GM12892 (cell line): ENCODE results near the gene GOLGA6A.
"Not testable (repeated sequence)": the region's sequence is repeated elsewhere in the genome, so short reads cannot be mapped to it uniquely, and the experiment has no call there.

Experiments used
- DNase-seq: peaks from one replicate; pipeline ENCODE4 v3.0.0; 2011; ENCODE audit not compliant: insufficient read length
- FAIRE-seq: peaks from 2 replicates; lab custom pipeline; 2011; peaks lifted over from hg19 to GRCh38; lab: Jason Lieb, UNC
- POLR2A ChIP-seq: IDR thresholded peaks from 2 replicates; pipeline ENCODE4 v1.6.1; 2011; ENCODE audit warnings: low read depth, low read length, control low read depth
- POLR2AphosphoS5 ChIP-seq: IDR thresholded peaks from 2 replicates; pipeline ENCODE4 v1.6.1; 2011; ENCODE audit warnings: low read depth, low read length, control low read depth
- TAF1 ChIP-seq: IDR thresholded peaks from 2 replicates; pipeline ENCODE4 v1.6.1; 2011; ENCODE audit warnings: low read depth, mild to moderate bottlenecking, control low read depth, low read length, borderline replicate concordance

Gene GOLGA6A

DNA sequence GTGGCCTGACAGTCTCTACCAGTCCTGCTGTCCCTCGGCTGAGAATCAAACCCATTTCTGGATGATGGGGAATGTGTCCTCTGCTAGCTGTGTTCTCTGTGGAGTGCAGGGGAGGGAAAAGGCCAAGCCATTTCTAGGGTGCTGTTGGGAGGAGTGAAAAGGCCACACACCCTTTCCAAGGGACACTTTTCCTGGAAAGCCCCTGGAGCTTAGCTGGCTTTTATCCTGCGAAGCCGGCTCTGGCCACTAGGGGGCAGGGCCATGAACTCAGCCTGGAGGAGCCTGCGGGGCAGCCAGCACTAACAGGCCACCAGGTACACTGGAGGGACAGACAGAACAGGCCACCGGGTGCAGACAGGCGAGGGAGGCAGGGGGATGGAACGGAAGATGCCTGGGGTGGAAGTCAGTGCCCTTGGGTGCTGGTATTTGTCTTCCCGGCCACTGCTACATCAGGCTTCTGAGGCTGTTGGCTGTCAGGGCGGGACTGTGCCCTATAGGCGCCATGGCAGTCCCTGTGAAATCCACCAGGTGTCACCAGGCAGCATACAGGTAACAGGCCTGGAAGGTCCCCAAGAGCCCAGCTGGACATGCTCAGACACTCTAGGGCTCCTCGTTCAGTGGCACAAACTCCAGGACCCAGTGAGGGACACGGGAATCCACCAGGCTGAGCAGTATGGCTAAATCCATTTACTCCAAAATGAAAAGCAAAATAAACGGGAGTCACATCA, 16.5 kb downstream of the GOLGA6A start:
- FAIRE-seq, result peak; percentile 71
- DNase-seq, result not testable (repeated sequence)

DNA sequence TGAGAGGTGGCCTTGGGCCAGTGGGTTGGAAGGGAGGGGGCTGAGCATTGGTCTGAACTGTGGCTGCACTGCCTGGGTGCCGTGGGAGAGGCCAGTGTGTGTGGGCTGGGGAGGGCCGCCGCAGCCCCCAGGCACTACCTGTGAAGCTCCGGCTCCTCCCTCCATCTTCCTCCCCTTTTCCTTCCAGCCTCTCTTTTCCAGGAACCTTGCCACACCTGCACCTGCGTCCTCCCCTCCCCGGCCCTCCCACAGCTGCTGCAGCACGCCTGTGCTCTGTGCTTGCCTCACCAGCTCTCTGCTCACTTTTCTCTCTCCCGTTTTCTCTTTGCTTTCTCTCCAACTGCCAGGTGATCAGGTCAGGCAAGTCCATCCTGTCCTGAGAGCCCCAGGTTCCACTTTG, 17.5 kb downstream of the GOLGA6A start:
- FAIRE-seq, DNase-seq: not testable (repeated sequence)

DNA sequence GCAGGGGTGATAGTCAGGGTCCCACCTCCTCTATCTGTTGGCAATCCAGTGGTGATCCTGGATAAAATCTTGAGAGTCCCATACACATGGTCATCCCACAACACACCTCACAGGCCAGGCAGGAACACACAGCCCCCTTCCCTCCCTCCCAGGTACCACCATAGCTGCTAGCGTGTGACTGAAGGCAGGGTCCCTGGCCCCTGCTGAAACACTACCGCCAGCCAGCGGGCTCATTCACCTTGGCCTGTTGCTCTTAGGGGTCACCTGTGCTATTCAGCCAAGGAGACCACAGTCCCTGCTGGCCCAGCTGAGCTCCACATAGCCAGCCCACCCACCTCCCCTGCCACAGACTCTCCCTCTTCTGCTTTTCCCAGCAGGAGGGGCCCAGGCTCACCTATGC, 18.2 kb downstream of the GOLGA6A start:
- DNase-seq, FAIRE-seq: not testable (repeated sequence)

DNA sequence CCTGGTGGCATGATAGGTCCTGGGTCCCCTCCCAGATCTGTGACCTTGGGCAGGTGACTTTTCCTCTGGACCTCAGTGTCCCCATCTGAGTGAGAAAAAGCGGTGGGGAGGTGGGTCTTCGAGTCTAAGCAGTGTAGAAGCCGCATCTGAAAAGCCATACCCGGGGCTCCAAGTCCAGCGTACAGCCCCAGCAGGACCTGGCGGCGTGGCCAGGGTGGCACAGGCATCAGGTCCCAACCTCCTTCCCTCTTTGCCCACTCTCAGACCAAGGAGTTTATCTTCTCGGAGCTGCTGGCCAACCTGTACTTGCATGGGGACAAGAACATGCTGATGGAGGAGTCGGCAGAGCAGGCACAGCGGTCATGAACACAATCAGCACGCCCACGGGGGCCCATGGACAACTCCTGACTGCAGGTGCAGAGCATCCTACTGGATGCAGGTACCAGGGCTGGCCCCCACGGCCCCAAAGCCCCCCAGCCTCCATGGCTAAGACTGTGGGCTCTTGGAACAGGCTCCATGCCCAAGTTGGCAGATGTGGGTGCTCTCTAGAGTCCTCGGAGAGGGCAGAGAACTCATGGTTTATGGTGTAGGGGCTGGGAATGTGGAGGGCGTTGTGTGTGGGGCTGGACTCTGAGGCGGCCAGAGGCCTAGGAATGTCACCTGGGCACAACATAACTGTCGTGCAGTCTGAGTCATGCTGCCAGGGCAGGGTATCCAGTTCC, 18.8 kb downstream of the GOLGA6A start:
- DNase-seq, FAIRE-seq: not testable (repeated sequence)

DNA sequence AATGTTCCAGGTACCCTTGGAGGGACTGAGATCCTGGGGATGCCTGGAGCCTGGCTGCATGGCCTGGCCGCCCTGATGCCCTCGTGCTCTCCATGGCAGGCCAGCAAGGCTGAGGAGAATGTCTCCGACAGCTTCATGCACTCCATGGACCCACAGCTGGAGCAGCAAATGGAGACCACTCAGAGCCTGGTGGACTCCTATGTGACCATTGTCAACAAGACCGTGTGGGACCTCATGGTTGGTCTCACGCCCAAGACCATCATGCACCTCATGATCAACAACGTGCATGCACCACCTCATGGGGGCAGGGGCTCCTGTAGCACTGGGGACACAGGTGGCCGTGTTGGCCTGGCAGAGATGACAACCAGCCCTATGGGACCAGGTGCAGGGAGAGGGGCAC, 19.7 kb downstream of the GOLGA6A start:
- DNase-seq, result no peak
- FAIRE-seq, result no peak
- no peak for TF ChIP-seq TAF1
- no peak for TF ChIP-seq POLR2AphosphoS5
- TF ChIP-seq POLR2A, result no peak

DNA sequence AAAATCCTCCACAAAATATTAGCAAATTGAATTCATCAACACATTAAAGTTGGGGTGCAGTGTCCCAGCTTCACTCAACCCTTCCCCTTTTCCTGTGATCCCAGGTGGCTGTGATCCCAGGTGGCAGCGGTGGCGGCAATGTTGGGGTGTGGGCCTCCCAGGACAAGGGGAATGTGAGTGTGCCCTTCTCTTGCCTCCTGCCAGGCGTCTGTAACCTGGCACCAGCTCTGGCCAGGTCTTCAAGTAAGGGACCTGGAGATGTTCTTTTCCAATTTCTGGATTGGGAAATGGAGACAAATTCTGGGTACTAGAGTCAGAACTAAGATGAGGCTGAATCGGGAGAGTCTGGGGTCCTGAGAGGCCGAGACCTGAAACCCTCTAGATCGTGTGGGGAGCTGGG, 20.1 kb downstream of the GOLGA6A start:
- TF ChIP-seq POLR2A, result no peak
- TF ChIP-seq TAF1, result no peak
- DNase-seq (no peak), FAIRE-seq (no peak)

DNA sequence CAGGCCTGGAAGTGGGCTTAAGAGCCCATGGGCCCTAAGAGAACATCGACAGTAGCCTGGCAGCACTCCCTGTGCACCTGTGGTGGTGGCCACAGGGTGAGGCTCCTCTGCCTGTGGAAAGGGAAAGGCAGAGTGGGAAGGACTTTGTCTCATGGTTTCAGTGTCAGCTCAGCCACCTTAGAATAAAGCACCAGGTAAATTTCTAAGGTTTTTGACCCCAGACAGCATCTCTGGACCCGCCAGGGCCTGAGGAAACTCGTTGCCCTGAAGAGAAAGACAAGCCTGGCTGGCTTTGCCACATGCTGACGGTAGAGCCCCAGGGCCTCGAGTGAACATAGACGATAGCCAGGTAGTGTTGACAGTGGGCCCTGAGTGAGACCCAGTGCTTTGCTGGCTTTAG, 22.1 kb downstream of the GOLGA6A start:
- no peak for DNase-seq
- no peak for FAIRE-seq
- TF ChIP-seq POLR2AphosphoS5 (no peak), TAF1 (no peak), POLR2A (no peak)

DNA sequence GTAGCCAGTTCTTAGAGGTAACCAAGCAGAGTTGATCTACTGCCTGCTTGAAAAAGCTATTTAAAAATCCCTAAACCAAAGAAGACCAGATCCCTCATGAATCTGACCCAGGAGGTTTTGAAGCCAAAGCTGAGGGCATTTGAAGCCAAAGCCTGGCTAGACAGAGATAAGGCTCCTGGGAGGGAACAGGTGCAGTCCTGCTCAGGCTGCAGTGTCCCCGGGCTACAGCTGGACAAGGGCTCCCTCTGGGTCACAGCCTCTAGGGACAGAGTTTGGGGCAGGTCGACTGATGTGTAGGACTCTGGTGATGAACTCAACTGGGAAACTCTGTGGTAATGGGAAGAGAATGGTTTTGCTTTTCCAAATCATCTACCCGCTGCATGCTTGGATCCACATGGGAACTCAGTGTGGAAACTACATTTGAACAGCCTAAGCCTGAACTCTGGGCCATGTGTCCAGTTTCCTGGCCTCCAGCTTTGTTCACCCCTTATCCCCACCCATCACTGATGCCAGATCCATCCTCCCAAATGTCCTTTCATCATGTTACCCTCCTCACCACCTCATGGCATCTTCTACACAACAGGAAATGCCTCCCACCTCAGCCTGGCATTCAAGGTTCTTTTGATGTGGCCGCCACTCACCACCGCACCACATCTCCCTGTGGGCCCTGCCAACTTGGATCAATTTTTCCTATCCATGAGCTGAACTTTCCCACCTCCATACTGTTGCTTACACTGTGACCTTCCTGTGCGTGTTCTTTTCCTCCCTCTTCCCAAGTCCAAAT, 23.1 kb downstream of the GOLGA6A start:
- FAIRE-seq, DNase-seq: not testable (repeated sequence)

DNA sequence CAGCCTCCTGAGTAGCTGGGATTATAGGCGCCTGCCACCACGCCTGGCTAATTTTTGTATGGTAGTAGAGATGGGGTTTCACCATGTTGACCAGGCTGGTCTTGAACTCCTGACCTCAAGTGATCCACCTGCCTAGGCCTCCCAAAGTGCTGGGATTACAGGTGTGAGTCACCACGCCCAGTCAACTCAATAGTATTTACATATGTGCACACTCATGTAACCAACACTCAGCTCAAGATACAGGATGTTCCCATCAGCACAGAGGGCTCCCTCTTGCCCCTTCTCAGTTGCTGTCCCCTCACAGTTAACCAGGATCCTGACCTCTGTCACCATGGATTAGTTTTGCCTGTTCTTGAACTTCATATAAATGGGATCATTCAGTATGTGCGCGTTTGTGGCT, 26.0 kb downstream of the GOLGA6A start:
- not testable (repeated sequence) for DNase-seq, FAIRE-seq

DNA sequence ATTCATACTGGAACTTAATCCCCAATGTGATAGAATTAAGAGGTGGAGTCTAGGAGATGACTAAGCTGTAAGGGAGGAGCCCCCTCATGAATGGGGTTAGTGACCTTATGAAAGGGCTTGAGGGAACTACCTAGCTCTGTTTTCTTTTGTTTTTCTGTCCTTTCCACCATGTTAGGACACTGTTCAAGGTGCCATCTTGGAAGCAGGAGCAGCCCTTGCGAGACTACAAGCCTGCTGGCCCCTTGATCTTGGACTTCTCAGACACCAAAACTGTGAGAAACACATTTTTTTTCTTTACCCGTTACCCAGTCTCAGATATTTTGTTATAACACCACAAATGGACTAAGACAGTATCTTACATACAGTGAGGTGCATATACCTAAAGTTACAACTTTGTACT, 26.5 kb downstream of the GOLGA6A start:
- FAIRE-seq, result no peak
- TF ChIP-seq POLR2A, result no peak
- no peak for TF ChIP-seq POLR2AphosphoS5
- no peak for TF ChIP-seq TAF1
- DNase-seq, result no peak

DNA sequence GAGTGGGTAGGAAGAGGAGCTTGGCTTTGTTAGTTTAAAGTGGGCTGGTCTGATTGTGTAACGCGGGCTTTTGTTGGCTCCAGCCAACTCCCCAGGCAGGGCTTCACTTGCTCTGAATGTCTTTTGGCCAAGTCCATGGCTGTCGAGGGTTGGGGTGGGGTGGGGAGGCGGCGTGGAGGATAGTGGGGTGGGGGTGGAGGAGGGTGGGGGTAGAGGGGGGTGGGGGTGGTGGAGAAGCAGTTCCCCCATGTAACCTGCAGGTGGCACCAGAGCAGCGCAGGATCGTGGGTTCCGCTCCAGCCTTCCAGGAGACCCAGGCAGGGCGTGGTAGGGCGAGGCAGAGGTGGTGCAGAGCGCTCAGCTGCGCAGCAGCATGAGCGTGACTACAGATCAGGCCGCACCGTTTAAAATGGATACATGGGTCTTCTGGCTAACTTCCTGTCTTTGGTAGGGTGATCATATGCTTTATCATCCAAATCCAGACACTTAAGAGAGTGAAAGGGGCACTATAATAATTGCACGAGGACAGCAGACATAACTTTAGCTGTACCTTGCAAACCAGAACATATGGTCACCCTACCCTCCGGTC, 28.3 kb downstream of the GOLGA6A start:
- TF ChIP-seq POLR2A (no peak), TAF1 (no peak), POLR2AphosphoS5 (no peak)
- FAIRE-seq (peak; percentile 27), DNase-seq (peak; percentile 50)

DNA sequence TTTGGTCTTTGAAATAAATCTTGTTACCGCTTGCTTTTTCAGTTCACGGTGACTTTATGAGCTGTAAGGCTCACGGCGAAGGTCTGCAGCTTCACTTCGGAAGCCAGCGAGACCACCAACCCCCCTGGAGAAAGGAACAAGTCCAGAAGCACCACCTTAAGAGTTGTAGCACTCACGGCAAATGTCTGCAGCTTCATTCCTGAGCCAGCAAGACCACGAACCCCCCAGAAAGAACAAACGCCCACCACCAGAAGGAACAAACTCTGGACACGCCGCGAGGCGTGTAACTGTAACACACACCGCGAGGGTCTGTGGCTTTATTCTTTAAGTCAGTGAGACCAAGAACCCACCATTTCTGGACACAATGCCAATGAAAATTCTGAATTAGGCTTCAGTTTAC, 28.8 kb downstream of the GOLGA6A start:
- FAIRE-seq (no peak), DNase-seq (no peak)
- TF ChIP-seq POLR2A (no peak), POLR2AphosphoS5 (no peak), TAF1 (no peak)

DNA sequence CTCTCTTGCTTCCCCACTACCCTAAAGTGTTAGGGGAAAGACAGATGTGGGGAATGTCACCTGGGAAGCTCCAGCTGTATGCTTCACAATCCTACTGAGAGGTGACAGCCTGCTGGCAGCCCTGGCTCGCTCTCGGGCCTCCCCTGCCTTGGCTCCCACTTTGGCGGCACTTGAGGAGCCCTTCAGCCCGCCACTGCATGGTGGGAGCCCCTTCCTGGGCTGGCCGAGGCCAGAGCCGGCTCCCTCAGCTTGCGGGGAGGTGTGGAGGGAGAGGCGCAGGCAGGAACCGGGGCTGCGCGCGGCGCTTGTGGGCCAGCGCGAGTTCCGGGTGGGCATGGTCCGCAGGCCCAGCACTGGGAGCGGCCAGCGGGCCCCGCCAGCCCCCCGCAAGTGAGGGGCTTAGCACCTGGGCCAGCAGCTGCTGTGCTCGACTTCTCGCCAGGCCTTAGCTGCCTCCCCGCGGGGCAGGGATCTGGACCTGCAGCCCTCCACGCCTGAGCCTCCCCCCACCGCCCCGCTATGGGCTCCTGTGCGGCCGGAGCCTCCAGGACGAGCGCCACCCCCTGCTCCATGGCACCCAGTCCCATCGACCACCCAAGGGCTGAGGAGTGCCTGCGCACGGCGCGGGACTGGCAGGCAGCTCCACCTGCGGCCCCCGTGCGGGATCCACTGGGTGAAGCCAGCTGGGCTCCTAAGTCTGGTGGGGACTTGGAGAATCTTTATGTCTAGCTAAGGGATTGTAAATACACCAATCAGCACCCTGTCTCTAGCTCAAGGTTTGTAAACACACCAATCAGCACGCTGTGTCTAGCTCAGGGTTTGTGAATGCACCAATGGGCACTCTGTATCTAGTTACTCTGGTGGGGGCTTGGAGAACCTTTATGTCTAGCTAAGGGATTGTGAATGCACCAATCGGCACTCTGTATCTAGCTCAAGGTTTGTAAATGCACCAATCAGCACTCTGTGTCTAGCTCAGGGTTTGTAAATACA, 29.8 kb downstream of the GOLGA6A start:
- not testable (repeated sequence) for FAIRE-seq, DNase-seq
